ENCODE results near the gene BIVM.

BIVM gene

GRCh38 chr13:102838982-102839381 lies 40.1 kb downstream of the BIVM start:
- no peak for DNase-seq (ENCODE audit: extremely low read depth in 1 of 2, low read depth in 1 of 2)

- no peak for DNase-seq (ENCODE audit: extremely low read depth in 1 of 2, low read depth in 1 of 2)
Observed at GRCh38 chr13:102839462-102839861, 40.5 kb downstream of the BIVM start.

GRCh38 chr13:102845289-102845629 lies 46.3 kb downstream of the BIVM start:
- DNase-seq (ENCODE audit: extremely low read depth in 1 of 2, low read depth in 1 of 2): no peak

- peak; percentile 91 for DNase-seq (ENCODE audit: extremely low read depth in 1 of 2, low read depth in 1 of 2)
Observed at GRCh38 chr13:102845630-102846260, 46.8 kb downstream of the BIVM start, which contains the start of gene ERCC5. Gene ERCC5 (plus strand): TSS chr13:102846032. CDS start chr13:102846267, 235 bp downstream.

- no peak for DNase-seq (ENCODE audit: extremely low read depth in 1 of 2, low read depth in 1 of 2)
Observed at GRCh38 chr13:102846261-102847015, 47.5 kb downstream of the BIVM start.

- no peak for DNase-seq (ENCODE audit: extremely low read depth in 1 of 2, low read depth in 1 of 2)
Observed at GRCh38 chr13:102847272-102848234, 48.6 kb downstream of the BIVM start.

GRCh38 chr13:102848956-102849355 lies 50.0 kb downstream of the BIVM start:
- no peak for DNase-seq (ENCODE audit: extremely low read depth in 1 of 2, low read depth in 1 of 2)

GRCh38 chr13:102852556-102852955 lies 53.6 kb downstream of the BIVM start:
- no peak for DNase-seq (ENCODE audit: extremely low read depth in 1 of 2, low read depth in 1 of 2)

- no peak for DNase-seq (ENCODE audit: extremely low read depth in 1 of 2, low read depth in 1 of 2)
Observed at GRCh38 chr13:102854675-102855074, 55.8 kb downstream of the BIVM start.

- DNase-seq (ENCODE audit: extremely low read depth in 1 of 2, low read depth in 1 of 2): no peak
Observed at GRCh38 chr13:102856557-102856956, 57.6 kb downstream of the BIVM start.

GRCh38 chr13:102862624-102863210 lies 63.8 kb downstream of the BIVM start:
- no peak for DNase-seq (ENCODE audit: extremely low read depth in 1 of 2, low read depth in 1 of 2)

- DNase-seq (ENCODE audit: extremely low read depth in 1 of 2, low read depth in 1 of 2): no peak
Observed at GRCh38 chr13:102863590-102863989, 64.7 kb downstream of the BIVM start.

- DNase-seq (ENCODE audit: extremely low read depth in 1 of 2, low read depth in 1 of 2): no peak
Observed at GRCh38 chr13:102868366-102868936, 69.5 kb downstream of the BIVM start.

- no peak for DNase-seq (ENCODE audit: extremely low read depth in 1 of 2, low read depth in 1 of 2)
Observed at GRCh38 chr13:102869948-102870676, 71.2 kb downstream of the BIVM start.

- DNase-seq (ENCODE audit: extremely low read depth in 1 of 2, low read depth in 1 of 2): no peak
Observed at GRCh38 chr13:102870677-102871415, 71.9 kb downstream of the BIVM start.

GRCh38 chr13:102872131-102872530 lies 73.2 kb downstream of the BIVM start:
- DNase-seq (ENCODE audit: extremely low read depth in 1 of 2, low read depth in 1 of 2): no peak

GRCh38 chr13:102872531-102872930 lies 73.6 kb downstream of the BIVM start:
- no peak for DNase-seq (ENCODE audit: extremely low read depth in 1 of 2, low read depth in 1 of 2)

GRCh38 chr13:102873653-102874052 lies 74.7 kb downstream of the BIVM start:
- no peak for DNase-seq (ENCODE audit: extremely low read depth in 1 of 2, low read depth in 1 of 2)

GRCh38 chr13:102875256-102875655 lies 76.3 kb downstream of the BIVM start:
- DNase-seq (ENCODE audit: extremely low read depth in 1 of 2, low read depth in 1 of 2): no peak
